Endothelial cell of umbilical vein (primary cell): ENCODE data around the gene RHCG. TPM values are rescaled to one million over a fixed set of nuclear protein-coding genes. Genes with fewer than 3 reads are reported as not detected.

Experiments used
- BruUV-seq: library from RNA; stranded (reverse); fragments of 400-500 nt; replicated peaks from 2 replicates; lab custom pipeline; 2021; lab: Mats Ljungman, UMichigan
- CTCF ChIA-PET: fragments of 300-600, 350-600 bp; sonication (Branson Sonifier 250); formaldehyde crosslinking; loops from one replicate; lab custom pipeline; 2021; ENCODE audit warnings: antibody characterized with exemption, inconsistent platforms; lab: Charles Lee
- POLR2A ChIA-PET: fragments of 300-600, 350-600 bp; sonication (Branson Sonifier 250); formaldehyde crosslinking; loops from one replicate; lab custom pipeline; 2021; ENCODE audit warnings: antibody characterized with exemption, inconsistent platforms; lab: Charles Lee
- DNase-seq: peaks from one replicate; pipeline ENCODE4 v3.0.0-alpha.2; 2011; ENCODE audit warnings: low read depth, low spot score
- FAIRE-seq: peaks from 2 replicates; lab custom pipeline; 2011; peaks lifted over from hg19 to GRCh38; lab: Jason Lieb, UNC
- H2AFZ ChIP-seq: 2 replicates; pipeline ENCODE4 v1.6.0; 2012; ENCODE audit warnings: low read depth, low read length, control low read depth, inconsistent platforms
- H3K27ac ChIP-seq: 2 replicates; pipeline ENCODE4 v1.5.1; 2011; ENCODE audit warnings: low read depth, mild to moderate bottlenecking, control low read depth, low read length, moderate library complexity; ENCODE audit not compliant: insufficient read depth
- H3K27me3 ChIP-seq, 2 experiments: 2 replicates each; pipeline versions ENCODE4 v1.6.0 to v1.6.1; 2011; ENCODE audit warnings: low read length in 2 of 2, mixed read lengths in 1 of 2; ENCODE audit not compliant: control insufficient read depth in 2 of 2, insufficient read depth in 2 of 2
- H3K36me3 ChIP-seq, 2 experiments: 2 replicates in 1 of 2; 3 replicates in 1 of 2; pipeline ENCODE4 v1.5.1; 2011; ENCODE audit warnings: low read length in 2 of 2, mild to moderate bottlenecking in 1 of 2, moderate library complexity in 1 of 2; ENCODE audit not compliant: control insufficient read depth in 2 of 2, insufficient read depth in 2 of 2; ENCODE audit errors: extremely low read depth in 1 of 2
- H3K4me1 ChIP-seq: 3 replicates; pipeline ENCODE4 v1.5.1; 2011; ENCODE audit warnings: mild to moderate bottlenecking, low read length; ENCODE audit not compliant: control insufficient read depth, insufficient read depth; ENCODE audit errors: extremely low read depth
- H3K4me2 ChIP-seq: 2 replicates; pipeline ENCODE4 v1.6.1; 2011; ENCODE audit warnings: low read length, control low read depth, mixed read lengths; ENCODE audit not compliant: insufficient read depth
- H3K4me3 ChIP-seq, 3 experiments: fragments of 200-600 bp in 1 of 3; sonication (generic), shearing (Covaris generic) in 1 of 3; replicated peaks in 1 of 3; 2 replicates each; pipeline ENCODE4 v1.5.1; 2011 to 2016; ENCODE audit warnings: control low read depth in 3 of 3, low read length in 3 of 3, mild to moderate bottlenecking in 2 of 3, inconsistent platforms in 1 of 3, low read depth in 1 of 3, moderate library complexity in 1 of 3; ENCODE audit not compliant: insufficient read depth in 1 of 3
- H3K79me2 ChIP-seq: 2 replicates; pipeline ENCODE4 v1.6.0; 2012; ENCODE audit warnings: low read length, inconsistent platforms; ENCODE audit not compliant: control insufficient read depth, insufficient read depth
- H3K9ac ChIP-seq: replicated peaks from 2 replicates; pipeline ENCODE3; 2011; ENCODE audit warnings: low read length, control low read depth; ENCODE audit not compliant: insufficient read depth; ENCODE audit errors: extremely low read depth
- H3K9me1 ChIP-seq: replicated peaks from 3 replicates; pipeline ENCODE4 v1.6.0; 2011; ENCODE audit warnings: mild to moderate bottlenecking, low read length; ENCODE audit not compliant: control insufficient read depth, insufficient read depth; ENCODE audit errors: extremely low read depth
- H3K9me3 ChIP-seq: replicated peaks from 2 replicates; pipeline ENCODE4 v1.5.1; 2012; ENCODE audit warnings: low read length, inconsistent platforms; ENCODE audit not compliant: control insufficient read depth, insufficient read depth
- H4K20me1 ChIP-seq: replicated peaks from 2 replicates; pipeline ENCODE3; 2011; ENCODE audit warnings: mild to moderate bottlenecking, low read length; ENCODE audit not compliant: control insufficient read depth, insufficient read depth; ENCODE audit errors: extremely low read depth
- EZH2 ChIP-seq: IDR thresholded peaks from 2 replicates; pipeline ENCODE4 v1.6.1; 2012; ENCODE audit warnings: borderline replicate concordance, low read depth, mild to moderate bottlenecking, moderate library complexity, low read length, inconsistent platforms; ENCODE audit not compliant: severe bottlenecking
- FOS ChIP-seq: IDR thresholded peaks from 2 replicates; pipeline ENCODE4 v1.6.1; 2011; ENCODE audit warnings: mild to moderate bottlenecking, low read length, moderate library complexity, borderline replicate concordance; ENCODE audit not compliant: insufficient read depth
- GATA2 ChIP-seq: IDR thresholded peaks from 2 replicates; pipeline ENCODE4 v1.7.0; 2011; ENCODE audit warnings: low read depth, mild to moderate bottlenecking, moderate library complexity, mixed read lengths, low read length; ENCODE audit not compliant: insufficient read length, insufficient read depth
- JUN ChIP-seq: IDR thresholded peaks from 2 replicates; pipeline ENCODE4 v1.6.1; 2011; ENCODE audit warnings: borderline replicate concordance, low read depth; ENCODE audit not compliant: insufficient read length, insufficient read depth
- MAX ChIP-seq: IDR thresholded peaks from 2 replicates; pipeline ENCODE4 v1.6.1; 2011; ENCODE audit not compliant: insufficient read depth, insufficient read length
- MYC ChIP-seq: IDR thresholded peaks from one replicate; pipeline ENCODE4 v1.6.1; 2011; ENCODE audit warnings: mild to moderate bottlenecking, low read depth, low read length
- POLR2A ChIP-seq: IDR thresholded peaks from 2 replicates; pipeline ENCODE4 v1.6.1; 2012; ENCODE audit warnings: low read depth, mild to moderate bottlenecking, control low read depth, low read length
- POLR2AphosphoS5 ChIP-seq: IDR thresholded peaks from 2 replicates; pipeline ENCODE4 v1.6.1; 2012; ENCODE audit warnings: low read depth, mild to moderate bottlenecking, control low read depth, low read length, moderate library complexity; ENCODE audit not compliant: insufficient read depth
- dilution Hi-C: fragments of 300-500 bp; cut with MboI; formaldehyde crosslinking; loops from one replicate; pipeline ENCODE4 v1.15.0; 2019; ENCODE audit warnings: low sequenced_read_pairs; ENCODE audit not compliant: extremely low pct_ligation_motif_present
- intact Hi-C: fragments of 100-400 bp; cut with micrococcal nuclease; formaldehyde crosslinking; loops from one replicate; pipeline ENCODE4 v1.10.0; 2022
- polyA plus RNA-seq, 4 experiments: library from polyadenylated mRNA; depleted of rRNA in 3 of 4; stranded (reverse) in 3 of 4; unstranded in 1 of 4; fragments of >200 nt; gene quantifications; 2 replicates each; pipeline versions ENCODE4 v1.2.1 to v1.2.3, GENCODE V29; 2011 to 2012; ENCODE audit warnings: missing spikeins in 1 of 4
- total RNA-seq: library from RNA; stranded (reverse); gene quantifications from 2 replicates; pipeline ENCODE4 v1.2.3, GENCODE V29; 2021
- TF ChIP-seq, protein P1 (sequence below), 2 donors: IDR thresholded peaks; 1 replicate in 1 of 2; 2 replicates in 1 of 2; pipeline ENCODE4 v1.5.1; 2011; ENCODE audit warnings: low read length in 2 of 2, mild to moderate bottlenecking in 2 of 2, moderate library complexity in 2 of 2, control low read depth in 1 of 2, inconsistent platforms in 1 of 2, low read depth in 1 of 2; ENCODE audit not compliant: insufficient read depth in 1 of 2; ENCODE audit errors: extremely low read depth in 1 of 2

The RHCG gene
- total and polyA plus RNA-seq, 2 donors (not counting 3 experiments of a cell fraction or from before 2014, with no cell fraction given) = not detected

DNA sequence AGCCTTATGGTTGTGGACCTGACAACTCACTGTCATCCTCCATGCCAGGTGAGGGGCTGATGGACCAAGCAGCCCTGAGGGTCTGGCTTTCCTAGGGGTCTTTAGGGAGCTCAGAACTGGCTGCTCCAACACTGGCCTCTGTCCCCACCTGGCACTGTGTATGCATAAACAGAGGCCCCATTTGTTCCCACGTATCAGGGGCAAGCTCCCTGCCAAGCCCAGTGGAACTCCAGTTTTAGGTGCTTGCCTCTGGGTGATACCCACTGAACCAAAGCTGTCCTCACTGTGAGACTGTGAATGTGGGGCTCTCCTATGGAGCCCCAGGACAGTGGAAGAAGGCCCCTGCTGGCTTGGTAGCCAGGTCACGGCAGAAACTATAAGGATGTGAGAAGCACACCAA, 26.7 kb upstream of the RHCG start:
- dilution Hi-C loops = no loop called here
- Histone ChIP-seq H3K27ac (no peak overlapping the region), H3K9me1 (no peaks in the 10 kb centered on the region), H3K79me2 (no peaks in the 10 kb centered on the region), H3K9me3 (no peaks in the 10 kb centered on the region), H3K9ac (no peak overlapping the region), H3K4me3 (no peak overlapping the region), H3K27me3 (peaks cover 4 to 6% of the 10 kb centered on the region in 2 experiments), H3K36me3 (no peaks in the 10 kb centered on the region), H4K20me1 (no peaks in the 10 kb centered on the region), H3K4me1 (no peaks in the 10 kb centered on the region), H3K4me2 (no peak overlapping the region), H2AFZ (no peak overlapping the region)
- TF ChIP-seq, protein P1, sequence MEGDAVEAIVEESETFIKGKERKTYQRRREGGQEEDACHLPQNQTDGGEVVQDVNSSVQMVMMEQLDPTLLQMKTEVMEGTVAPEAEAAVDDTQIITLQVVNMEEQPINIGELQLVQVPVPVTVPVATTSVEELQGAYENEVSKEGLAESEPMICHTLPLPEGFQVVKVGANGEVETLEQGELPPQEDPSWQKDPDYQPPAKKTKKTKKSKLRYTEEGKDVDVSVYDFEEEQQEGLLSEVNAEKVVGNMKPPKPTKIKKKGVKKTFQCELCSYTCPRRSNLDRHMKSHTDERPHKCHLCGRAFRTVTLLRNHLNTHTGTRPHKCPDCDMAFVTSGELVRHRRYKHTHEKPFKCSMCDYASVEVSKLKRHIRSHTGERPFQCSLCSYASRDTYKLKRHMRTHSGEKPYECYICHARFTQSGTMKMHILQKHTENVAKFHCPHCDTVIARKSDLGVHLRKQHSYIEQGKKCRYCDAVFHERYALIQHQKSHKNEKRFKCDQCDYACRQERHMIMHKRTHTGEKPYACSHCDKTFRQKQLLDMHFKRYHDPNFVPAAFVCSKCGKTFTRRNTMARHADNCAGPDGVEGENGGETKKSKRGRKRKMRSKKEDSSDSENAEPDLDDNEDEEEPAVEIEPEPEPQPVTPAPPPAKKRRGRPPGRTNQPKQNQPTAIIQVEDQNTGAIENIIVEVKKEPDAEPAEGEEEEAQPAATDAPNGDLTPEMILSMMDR (IDR thresholded peaks at IDR 0.05; ENCODE audit: extremely low read depth in 1 of 2, insufficient read depth in 1 of 2, low read depth in 1 of 2, low read length in 2 of 2) = no peak
- TF ChIP-seq EZH2 = no peak
- TF ChIP-seq POLR2A = no peak
- no peak for TF ChIP-seq MYC
- no peak for TF ChIP-seq MAX
- no peak for TF ChIP-seq POLR2AphosphoS5
- TF ChIP-seq FOS = no peak
- TF ChIP-seq GATA2 = no peak
- no peak for TF ChIP-seq JUN
- ChIA-PET CTCF (no interaction called here), POLR2A (no interaction called here)
- intact Hi-C loops = no loop called here
- no peak for FAIRE-seq
- no peak for DNase-seq
- no TSS peak for BruUV-seq
